ENCODE data around the gene PKP3. TPM values are rescaled to one million over a fixed set of nuclear protein-coding genes. Genes with fewer than 3 reads are reported as not detected.

The PKP3 gene
- total and polyA plus RNA-seq, 8 donors = 26.3 to 356 (median 80.8) TPM

DNA sequence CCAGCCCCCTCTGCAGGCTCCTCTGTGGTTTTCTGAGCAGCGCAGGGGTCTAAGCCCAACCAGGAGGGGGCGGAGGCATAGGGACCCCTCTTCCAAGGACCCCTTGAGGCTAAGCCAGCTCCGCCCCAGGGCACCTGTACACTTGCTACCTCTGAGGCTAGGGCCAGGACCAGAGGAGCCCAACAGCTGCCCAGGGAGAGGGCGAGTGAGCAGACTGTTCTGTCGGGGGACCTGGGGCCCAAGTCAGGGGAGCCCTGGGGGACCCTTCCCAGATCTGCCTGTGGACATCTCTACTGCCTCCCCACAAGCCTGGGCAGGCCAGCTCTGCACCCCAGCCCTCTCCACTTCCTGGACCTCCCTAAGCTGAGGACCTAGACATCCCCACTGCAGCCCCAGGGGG, 23.0 kb upstream of the PKP3 start:
- Histone ChIP-seq H3K36me3 (no peaks in the 10 kb centered on the region), H3K27ac (no peak overlapping the region), H3K4me3 (no peak overlapping the region), H3K9me3 (no peaks in the 10 kb centered on the region), H3K4me1 (peaks cover 9 to 19% (median 12%) of the 10 kb centered on the region in 4 donors), H3K27me3 (peaks cover 8 to 58% (median 36%) of the 10 kb centered on the region in 3 donors)
- 78 to 85% (median 81%) methylated on average over 2 to 5 of the region's 5 CpGs for WGBS, 5 donors
- TF ChIP-seq, protein P1, sequence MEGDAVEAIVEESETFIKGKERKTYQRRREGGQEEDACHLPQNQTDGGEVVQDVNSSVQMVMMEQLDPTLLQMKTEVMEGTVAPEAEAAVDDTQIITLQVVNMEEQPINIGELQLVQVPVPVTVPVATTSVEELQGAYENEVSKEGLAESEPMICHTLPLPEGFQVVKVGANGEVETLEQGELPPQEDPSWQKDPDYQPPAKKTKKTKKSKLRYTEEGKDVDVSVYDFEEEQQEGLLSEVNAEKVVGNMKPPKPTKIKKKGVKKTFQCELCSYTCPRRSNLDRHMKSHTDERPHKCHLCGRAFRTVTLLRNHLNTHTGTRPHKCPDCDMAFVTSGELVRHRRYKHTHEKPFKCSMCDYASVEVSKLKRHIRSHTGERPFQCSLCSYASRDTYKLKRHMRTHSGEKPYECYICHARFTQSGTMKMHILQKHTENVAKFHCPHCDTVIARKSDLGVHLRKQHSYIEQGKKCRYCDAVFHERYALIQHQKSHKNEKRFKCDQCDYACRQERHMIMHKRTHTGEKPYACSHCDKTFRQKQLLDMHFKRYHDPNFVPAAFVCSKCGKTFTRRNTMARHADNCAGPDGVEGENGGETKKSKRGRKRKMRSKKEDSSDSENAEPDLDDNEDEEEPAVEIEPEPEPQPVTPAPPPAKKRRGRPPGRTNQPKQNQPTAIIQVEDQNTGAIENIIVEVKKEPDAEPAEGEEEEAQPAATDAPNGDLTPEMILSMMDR (IDR thresholded peaks at IDR 0.05) = no peak
- no peak for TF ChIP-seq EP300 (IDR thresholded peaks at IDR 0.05)
- TF ChIP-seq POLR2AphosphoS5 (IDR thresholded peaks at IDR 0.05) = no peak
- no peak for TF ChIP-seq POLR2A (IDR thresholded peaks at IDR 0.05)
- DNase-seq = no peak
- intact Hi-C loops (cut with DNase I; ENCODE audit: low total_unique reads) = no loop called here

DNA sequence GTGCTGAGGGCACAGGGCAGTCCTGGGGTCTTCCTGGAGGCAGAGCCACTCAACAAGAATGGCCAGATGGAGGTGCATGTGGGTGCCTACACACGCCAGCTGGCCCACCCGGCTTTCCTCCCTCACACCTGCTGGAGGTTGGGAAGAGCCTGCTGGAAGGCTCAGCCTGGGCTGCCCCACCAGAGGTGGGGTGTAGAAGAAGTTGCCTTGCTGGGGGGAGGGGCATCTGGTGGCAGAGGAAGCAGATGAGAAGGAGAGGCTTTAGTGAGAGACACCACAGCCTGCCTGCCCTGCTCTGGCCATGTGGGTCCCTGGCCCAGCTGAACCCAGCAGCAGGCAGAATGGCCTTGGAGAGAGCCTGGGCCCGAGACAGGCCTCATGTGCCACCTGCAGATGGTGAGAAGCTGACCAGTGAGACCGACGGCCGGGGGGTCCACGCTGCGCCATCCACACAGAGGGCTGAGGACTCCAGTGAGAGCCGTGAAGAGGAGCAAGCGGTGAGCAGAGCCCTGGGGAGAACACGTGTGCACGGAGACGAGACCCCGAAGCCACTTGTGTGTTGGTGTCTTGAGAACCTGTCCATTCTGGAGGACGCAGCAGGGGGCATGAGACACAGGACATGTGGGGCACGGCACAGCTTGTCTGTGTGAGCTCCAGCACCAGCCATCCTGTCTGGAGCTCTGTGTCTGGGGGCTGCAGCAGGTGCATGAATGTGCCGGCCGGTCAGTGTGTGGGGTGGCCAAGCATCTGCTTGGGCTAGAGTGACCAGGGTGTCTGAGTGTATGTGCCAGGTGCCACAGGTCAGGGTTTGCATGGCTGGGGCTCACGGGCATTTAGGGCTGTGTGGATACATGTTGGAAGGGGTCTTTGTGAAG, 22.1 kb upstream of the PKP3 start:
- intact Hi-C loops (cut with DNase I; ENCODE audit: low total_unique reads) = no loop called here
- no peak for DNase-seq
- Histone ChIP-seq H3K9me3 (no peaks in the 10 kb centered on the region), H3K36me3 (no peaks in the 10 kb centered on the region), H3K27me3 (peaks cover 8 to 50% (median 30%) of the 10 kb centered on the region in 3 donors), H3K27ac (no peak overlapping the region), H3K4me1 (peaks cover 9 to 19% (median 12%) of the 10 kb centered on the region in 4 donors), H3K4me3 (no peak overlapping the region)
- no peak for TF ChIP-seq POLR2A (IDR thresholded peaks at IDR 0.05)
- no peak for TF ChIP-seq POLR2AphosphoS5 (IDR thresholded peaks at IDR 0.05)
- TF ChIP-seq EP300 (IDR thresholded peaks at IDR 0.05) = no peak
- TF ChIP-seq, protein P1 (IDR thresholded peaks at IDR 0.05) = no peak
- WGBS, 5 donors = 82 to 89% (median 85%) methylated on average over 19 of the region's 19 CpGs

DNA sequence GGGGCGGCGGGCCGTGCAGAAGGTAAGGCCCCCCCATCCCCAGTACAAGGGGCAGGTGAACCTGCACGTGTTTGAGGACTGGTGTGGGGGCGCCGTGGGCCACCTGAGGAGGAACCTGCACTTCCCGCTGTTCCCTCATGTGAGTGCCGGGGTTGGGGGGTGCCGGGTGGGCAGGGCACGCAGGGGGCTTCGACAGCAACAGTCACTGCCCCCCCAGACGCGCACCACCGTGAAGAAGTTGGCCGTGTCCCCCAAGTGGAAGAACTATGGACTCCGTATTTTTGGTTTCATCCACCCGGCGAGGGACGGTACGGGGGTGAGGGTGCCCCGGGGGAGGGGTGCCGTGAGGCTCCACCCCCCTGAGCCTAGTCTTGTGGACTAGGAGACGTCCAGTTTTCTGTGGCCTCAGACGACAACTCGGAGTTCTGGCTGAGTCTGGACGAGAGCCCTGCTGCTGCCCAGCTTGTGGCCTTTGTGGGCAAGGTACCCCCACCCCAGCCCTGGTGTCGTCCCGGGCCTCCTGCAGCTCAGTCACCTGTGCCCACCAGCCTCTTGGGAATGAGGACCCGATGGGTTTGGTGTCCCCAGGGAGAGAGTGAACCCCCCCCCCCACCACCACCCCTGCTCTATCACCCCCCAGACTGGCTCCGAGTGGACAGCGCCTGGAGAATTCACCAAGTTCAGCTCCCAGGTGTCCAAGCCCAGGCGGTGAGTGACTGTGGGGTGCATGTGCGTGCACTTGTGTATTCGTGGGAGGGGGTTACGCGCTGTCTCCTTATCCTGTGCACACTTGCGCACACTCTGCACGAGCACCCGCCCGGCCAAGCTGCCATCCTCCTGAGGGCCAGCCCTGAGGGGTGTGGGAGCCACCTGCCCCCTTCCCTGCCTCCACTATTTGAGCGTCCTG, 20.9 kb upstream of the PKP3 start:
- WGBS, 5 donors = 81 to 86% (median 85%) methylated on average over 26 to 41 of the region's 41 CpGs
- Histone ChIP-seq H3K4me1 (peaks cover 9 to 17% (median 12%) of the 10 kb centered on the region in 4 donors), H3K9me3 (no peaks in the 10 kb centered on the region), H3K4me3 (no peak overlapping the region), H3K27me3 (peaks cover 1 to 39% (median 18%) of the 10 kb centered on the region in 3 donors), H3K27ac (no peak overlapping the region), H3K36me3 (no peaks in the 10 kb centered on the region)
- intact Hi-C loops (cut with DNase I; ENCODE audit: low total_unique reads) = no loop called here
- TF ChIP-seq POLR2A (IDR thresholded peaks at IDR 0.05) = no peak
- no peak for TF ChIP-seq EP300 (IDR thresholded peaks at IDR 0.05)
- TF ChIP-seq, protein P1 (IDR thresholded peaks at IDR 0.05) = no peak
- TF ChIP-seq POLR2AphosphoS5 (IDR thresholded peaks at IDR 0.05) = no peak
- DNase-seq = no peak

Data from stomach (tissue), 9 donors.